ENCODE measurements around the gene PTPN14.

Gene PTPN14

DNA sequence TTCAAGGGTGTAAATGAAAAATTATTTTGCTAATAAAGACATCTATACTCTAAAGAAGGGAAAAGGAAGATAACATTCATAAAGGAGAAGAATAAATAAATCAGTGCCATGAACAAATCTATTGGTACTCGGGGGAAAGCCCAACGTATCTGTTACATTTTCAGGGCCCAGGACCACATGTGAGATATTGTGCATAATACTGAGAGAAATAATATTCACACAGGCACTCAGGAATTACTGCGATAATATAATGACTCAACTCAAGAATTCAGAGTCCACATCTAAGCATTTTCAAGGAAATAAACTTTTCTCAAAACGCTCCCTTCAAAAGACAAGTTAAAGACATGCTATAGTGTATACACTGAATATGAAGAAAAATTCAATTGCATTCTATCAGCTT lies 161.7 kb downstream of the PTPN14 start:
- H3K36me3 ChIP-seq (ENCODE audit: control insufficient read depth in 2 of 2, insufficient read depth in 1 of 2, low read length in 2 of 2) = peaks cover 5 to 38% of the 10 kb centered on the region in 2 experiments
- H3K4me1 ChIP-seq (ENCODE audit: control insufficient read depth, insufficient read depth, low read length) = peaks cover 4% of the 10 kb centered on the region; the same call in 1 of the 2 replicates
- no peak overlapping the region for H3K27ac ChIP-seq (ENCODE audit: extremely low read depth, low read depth, low read length)
- ChIA-PET POLR2A (no interaction called here), CTCF (interaction anchor here (0.9 to 3.8 kb wide), 6 partner anchors 11 to 196 kb away, joined by 3 to 28 read pairs (median 4); no protein-coding TSS in a partner anchor)
- H3K9me3 ChIP-seq (ENCODE audit: control insufficient read depth, insufficient read depth, low read depth, low read length) = no peaks in the 10 kb centered on the region
- H3K4me3 ChIP-seq (ENCODE audit: low read depth, low read length) = no peak overlapping the region
- TF ChIP-seq ZBTB1 (tag by site-specific recombination; IDR thresholded peaks at IDR 0.05) (no peak), ZNF521 (tag by site-specific recombination; IDR thresholded peaks at IDR 0.05) (no peak), ZXDB (tag by site-specific recombination; IDR thresholded peaks at IDR 0.05) (no peak), ZNF777 (tag by site-specific recombination; IDR thresholded peaks at IDR 0.05; ENCODE audit: borderline replicate concordance) (no peak), ZNF560 (tag by site-specific recombination; IDR thresholded peaks at IDR 0.05; ENCODE audit: borderline replicate concordance) (no peak), ZBTB20 (tag by site-specific recombination; IDR thresholded peaks at IDR 0.05) (no peak), ZFP37 (tag by site-specific recombination; IDR thresholded peaks at IDR 0.05) (no peak), KLF1 (tag by site-specific recombination; IDR thresholded peaks at IDR 0.05) (no peak), ZNF157 (tag by site-specific recombination; IDR thresholded peaks at IDR 0.05) (no peak), OSR2 (tag by site-specific recombination; IDR thresholded peaks at IDR 0.05) (no peak), ZNF19 (tag by site-specific recombination; IDR thresholded peaks at IDR 0.05; ENCODE audit: low read depth) (no peak), ZNF701 (tag by site-specific recombination; IDR thresholded peaks at IDR 0.05) (no peak), ZNF174 (tag by site-specific recombination; IDR thresholded peaks at IDR 0.05) (no peak)
- TF ChIP-seq, protein P1, sequence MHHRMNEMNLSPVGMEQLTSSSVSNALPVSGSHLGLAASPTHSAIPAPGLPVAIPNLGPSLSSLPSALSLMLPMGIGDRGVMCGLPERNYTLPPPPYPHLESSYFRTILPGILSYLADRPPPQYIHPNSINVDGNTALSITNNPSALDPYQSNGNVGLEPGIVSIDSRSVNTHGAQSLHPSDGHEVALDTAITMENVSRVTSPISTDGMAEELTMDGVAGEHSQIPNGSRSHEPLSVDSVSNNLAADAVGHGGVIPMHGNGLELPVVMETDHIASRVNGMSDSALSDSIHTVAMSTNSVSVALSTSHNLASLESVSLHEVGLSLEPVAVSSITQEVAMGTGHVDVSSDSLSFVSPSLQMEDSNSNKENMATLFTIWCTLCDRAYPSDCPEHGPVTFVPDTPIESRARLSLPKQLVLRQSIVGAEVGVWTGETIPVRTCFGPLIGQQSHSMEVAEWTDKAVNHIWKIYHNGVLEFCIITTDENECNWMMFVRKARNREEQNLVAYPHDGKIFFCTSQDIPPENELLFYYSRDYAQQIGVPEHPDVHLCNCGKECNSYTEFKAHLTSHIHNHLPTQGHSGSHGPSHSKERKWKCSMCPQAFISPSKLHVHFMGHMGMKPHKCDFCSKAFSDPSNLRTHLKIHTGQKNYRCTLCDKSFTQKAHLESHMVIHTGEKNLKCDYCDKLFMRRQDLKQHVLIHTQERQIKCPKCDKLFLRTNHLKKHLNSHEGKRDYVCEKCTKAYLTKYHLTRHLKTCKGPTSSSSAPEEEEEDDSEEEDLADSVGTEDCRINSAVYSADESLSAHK (tag by site-specific recombination; IDR thresholded peaks at IDR 0.05) = no peak
- TF ChIP-seq, protein P2, sequence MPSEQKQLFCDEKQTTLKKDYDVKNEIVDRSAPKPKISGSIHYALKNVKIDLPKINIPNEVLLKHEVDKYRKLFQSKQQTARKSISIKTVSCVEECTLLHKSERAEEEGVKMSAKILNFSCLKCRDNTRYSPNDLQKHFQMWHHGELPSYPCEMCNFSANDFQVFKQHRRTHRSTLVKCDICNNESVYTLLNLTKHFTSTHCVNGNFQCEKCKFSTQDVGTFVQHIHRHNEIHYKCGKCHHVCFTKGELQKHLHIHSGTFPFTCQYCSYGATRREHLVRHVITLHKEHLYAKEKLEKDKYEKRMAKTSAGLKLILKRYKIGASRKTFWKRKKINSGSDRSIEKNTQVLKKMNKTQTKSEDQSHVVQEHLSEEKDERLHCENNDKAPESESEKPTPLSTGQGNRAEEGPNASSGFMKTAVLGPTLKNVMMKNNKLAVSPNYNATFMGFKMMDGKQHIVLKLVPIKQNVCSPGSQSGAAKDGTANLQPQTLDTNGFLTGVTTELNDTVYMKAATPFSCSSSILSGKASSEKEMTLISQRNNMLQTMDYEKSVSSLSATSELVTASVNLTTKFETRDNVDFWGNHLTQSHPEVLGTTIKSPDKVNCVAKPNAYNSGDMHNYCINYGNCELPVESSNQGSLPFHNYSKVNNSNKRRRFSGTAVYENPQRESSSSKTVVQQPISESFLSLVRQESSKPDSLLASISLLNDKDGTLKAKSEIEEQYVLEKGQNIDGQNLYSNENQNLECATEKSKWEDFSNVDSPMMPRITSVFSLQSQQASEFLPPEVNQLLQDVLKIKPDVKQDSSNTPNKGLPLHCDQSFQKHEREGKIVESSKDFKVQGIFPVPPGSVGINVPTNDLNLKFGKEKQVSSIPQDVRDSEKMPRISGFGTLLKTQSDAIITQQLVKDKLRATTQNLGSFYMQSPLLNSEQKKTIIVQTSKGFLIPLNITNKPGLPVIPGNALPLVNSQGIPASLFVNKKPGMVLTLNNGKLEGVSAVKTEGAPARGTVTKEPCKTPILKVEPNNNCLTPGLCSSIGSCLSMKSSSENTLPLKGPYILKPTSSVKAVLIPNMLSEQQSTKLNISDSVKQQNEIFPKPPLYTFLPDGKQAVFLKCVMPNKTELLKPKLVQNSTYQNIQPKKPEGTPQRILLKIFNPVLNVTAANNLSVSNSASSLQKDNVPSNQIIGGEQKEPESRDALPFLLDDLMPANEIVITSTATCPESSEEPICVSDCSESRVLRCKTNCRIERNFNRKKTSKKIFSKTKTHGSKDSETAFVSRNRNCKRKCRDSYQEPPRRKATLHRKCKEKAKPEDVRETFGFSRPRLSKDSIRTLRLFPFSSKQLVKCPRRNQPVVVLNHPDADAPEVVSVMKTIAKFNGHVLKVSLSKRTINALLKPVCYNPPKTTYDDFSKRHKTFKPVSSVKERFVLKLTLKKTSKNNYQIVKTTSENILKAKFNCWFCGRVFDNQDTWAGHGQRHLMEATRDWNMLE (tag by site-specific recombination; conservative IDR thresholded peaks at IDR 0.05; ENCODE audit: low read depth) = no peak

DNA sequence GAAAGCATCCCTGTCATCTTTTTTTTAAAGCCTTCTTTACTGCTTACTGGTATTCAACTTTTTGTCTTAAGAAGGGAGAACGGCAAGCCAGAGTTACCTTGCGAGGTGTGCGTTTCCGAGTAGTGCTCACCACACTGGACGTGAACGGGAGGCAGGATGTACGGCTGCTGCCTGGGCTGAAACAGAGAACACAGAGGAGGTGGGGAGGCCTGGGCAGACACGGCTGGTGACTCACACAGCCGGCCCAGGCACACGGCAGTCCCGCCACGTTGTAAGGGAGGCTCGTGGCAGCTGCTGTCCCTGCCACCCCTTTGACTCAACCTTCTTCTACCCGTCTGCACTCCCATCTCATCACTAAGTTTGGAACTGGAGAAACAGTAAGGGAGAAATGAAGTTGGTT lies 164.7 kb downstream of the PTPN14 start:
- Histone ChIP-seq H3K9me3 (ENCODE audit: control insufficient read depth, insufficient read depth, low read depth, low read length) (no peaks in the 10 kb centered on the region), H3K27ac (ENCODE audit: extremely low read depth, low read depth, low read length) (no peak overlapping the region), H3K4me1 (ENCODE audit: control insufficient read depth, insufficient read depth, low read length) (no peaks in the 10 kb centered on the region), H3K36me3 (ENCODE audit: control insufficient read depth in 2 of 2, insufficient read depth in 1 of 2, low read length in 2 of 2) (peaks cover 9 to 42% of the 10 kb centered on the region in 2 experiments), H3K4me3 (ENCODE audit: low read depth, low read length) (no peak overlapping the region)
- TF ChIP-seq MZF1 (tag by site-specific recombination; IDR thresholded peaks at IDR 0.05; ENCODE audit: borderline replicate concordance) = no peak
- no peak for TF ChIP-seq ZNF658 (tag by site-specific recombination; IDR thresholded peaks at IDR 0.05)
- TF ChIP-seq, protein P1 (tag by site-specific recombination; IDR thresholded peaks at IDR 0.05) = no peak
- POLR2A ChIA-PET = interaction anchor here (0.7 kb wide), 1 partner anchor 169 kb away, joined by 4 read pairs; no protein-coding TSS in a partner anchor
- CTCF ChIA-PET = interaction anchor here (2.1 kb wide), 1 partner anchor 55 kb away, joined by 7 read pairs; no protein-coding TSS in a partner anchor

Measured in HEK293 (cell line).